ENCODE measurements around the gene ATG4D.

Gene ATG4D

DNA sequence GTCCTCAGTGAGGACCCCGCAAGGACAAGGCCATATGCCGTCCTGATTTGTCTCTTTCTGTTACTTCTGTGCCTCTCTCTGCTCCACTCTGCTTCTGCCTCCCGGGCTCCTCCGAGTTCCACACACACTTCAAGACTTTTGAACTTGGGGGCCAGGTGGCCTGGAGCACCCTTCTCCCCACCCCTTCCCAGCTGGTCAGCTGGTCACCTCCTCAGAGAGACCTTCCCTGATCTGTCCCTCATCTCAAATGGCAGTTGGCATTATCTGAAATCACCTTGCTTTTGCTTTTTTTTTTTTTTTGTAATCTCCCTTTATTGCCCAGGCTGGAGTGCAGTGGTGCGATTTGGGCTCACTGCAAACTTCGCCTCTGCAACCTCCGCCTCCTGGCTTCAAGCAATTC, 24.3 kb upstream of the ATG4D start:
- Histone ChIP-seq H3K27me3 (ENCODE audit: control insufficient read depth, low read length) (peaks cover 43% of the 10 kb centered on the region), H3K4me2 (ENCODE audit: low read length) (no peak overlapping the region), H4K20me1 (ENCODE audit: control insufficient read depth, insufficient read depth, low read depth, low read length) (peaks cover 2% of the 10 kb centered on the region; the same call in 1 of the 2 replicates), H3K9me2 (replicated peaks; ENCODE audit: control insufficient read depth, low read length) (no peaks in the 10 kb centered on the region), H3F3A (ENCODE audit: control insufficient read depth, insufficient read depth) (no peaks in the 10 kb centered on the region), H3K9me3 (ENCODE audit: control insufficient read depth, insufficient read depth, low read length) (no peaks in the 10 kb centered on the region), H3K27ac (ENCODE audit: low read depth, low read length) (no peak overlapping the region), H3K79me2 (ENCODE audit: control insufficient read depth, low read length) (no peaks in the 10 kb centered on the region), H3K36me3 (ENCODE audit: control insufficient read depth, low read length) (no peaks in the 10 kb centered on the region), H3K4me3 (ENCODE audit: low read length) (no peak overlapping the region), H3K4me1 (ENCODE audit: control insufficient read depth, low read length) (peaks cover 17% of the 10 kb centered on the region)
- TF ChIP-seq EZH2phosphoT487 (IDR thresholded peaks at IDR 0.05; ENCODE audit: borderline replicate concordance, low read length): no peak
- TF ChIP-seq, protein P1, sequence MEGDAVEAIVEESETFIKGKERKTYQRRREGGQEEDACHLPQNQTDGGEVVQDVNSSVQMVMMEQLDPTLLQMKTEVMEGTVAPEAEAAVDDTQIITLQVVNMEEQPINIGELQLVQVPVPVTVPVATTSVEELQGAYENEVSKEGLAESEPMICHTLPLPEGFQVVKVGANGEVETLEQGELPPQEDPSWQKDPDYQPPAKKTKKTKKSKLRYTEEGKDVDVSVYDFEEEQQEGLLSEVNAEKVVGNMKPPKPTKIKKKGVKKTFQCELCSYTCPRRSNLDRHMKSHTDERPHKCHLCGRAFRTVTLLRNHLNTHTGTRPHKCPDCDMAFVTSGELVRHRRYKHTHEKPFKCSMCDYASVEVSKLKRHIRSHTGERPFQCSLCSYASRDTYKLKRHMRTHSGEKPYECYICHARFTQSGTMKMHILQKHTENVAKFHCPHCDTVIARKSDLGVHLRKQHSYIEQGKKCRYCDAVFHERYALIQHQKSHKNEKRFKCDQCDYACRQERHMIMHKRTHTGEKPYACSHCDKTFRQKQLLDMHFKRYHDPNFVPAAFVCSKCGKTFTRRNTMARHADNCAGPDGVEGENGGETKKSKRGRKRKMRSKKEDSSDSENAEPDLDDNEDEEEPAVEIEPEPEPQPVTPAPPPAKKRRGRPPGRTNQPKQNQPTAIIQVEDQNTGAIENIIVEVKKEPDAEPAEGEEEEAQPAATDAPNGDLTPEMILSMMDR (IDR thresholded peaks at IDR 0.05; ENCODE audit: low read depth, low read length, poor library complexity, severe bottlenecking): no peak

DNA sequence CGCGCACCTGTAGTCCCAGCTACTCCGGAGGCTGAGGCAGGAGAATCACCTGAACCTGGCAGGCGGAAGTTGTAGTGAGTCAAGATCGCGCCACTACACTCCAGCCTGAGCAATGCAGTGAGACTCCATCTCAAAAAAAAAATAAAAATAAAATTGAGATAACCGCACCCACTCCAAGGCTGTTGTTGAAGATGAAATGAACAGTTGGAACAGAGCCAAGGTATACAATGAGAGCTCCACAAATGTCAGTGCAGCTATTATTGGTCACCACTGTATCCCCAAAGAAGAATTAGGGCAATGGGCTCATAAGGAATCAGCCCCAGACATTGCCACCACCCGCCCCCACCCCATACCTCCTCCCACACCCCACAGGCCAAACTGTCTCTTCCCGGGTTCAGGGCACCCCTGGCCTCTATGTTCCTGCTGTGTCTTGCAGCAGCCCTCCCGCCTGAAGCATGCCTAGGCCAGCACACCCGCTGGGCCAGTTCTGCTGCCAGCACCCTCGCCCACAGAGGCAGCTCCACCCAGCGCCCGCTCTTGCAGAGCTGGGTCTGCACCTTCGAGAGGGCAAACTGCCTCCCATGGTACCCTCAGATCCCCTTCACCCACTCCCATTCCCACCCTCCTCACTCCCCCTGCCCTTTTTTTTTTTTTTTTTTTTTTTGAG, 22.9 kb upstream of the ATG4D start:
- Histone ChIP-seq H4K20me1 (ENCODE audit: control insufficient read depth, insufficient read depth, low read depth, low read length) (peaks cover 2% of the 10 kb centered on the region; the same call in 1 of the 2 replicates), H3F3A (ENCODE audit: control insufficient read depth, insufficient read depth) (no peaks in the 10 kb centered on the region), H3K4me3 (ENCODE audit: low read length) (no peak overlapping the region), H3K9me3 (ENCODE audit: control insufficient read depth, insufficient read depth, low read length) (no peaks in the 10 kb centered on the region), H3K27me3 (ENCODE audit: control insufficient read depth, low read length) (peaks cover 43% of the 10 kb centered on the region), H3K4me1 (ENCODE audit: control insufficient read depth, low read length) (peaks cover 17% of the 10 kb centered on the region), H3K4me2 (ENCODE audit: low read length) (no peak overlapping the region), H3K9me2 (replicated peaks; ENCODE audit: control insufficient read depth, low read length) (no peaks in the 10 kb centered on the region), H3K27ac (ENCODE audit: low read depth, low read length) (no peak overlapping the region), H3K36me3 (ENCODE audit: control insufficient read depth, low read length) (no peaks in the 10 kb centered on the region), H3K79me2 (ENCODE audit: control insufficient read depth, low read length) (no peaks in the 10 kb centered on the region)
- TF ChIP-seq EZH2phosphoT487 (IDR thresholded peaks at IDR 0.05; ENCODE audit: borderline replicate concordance, low read length): no peak
- TF ChIP-seq, protein P1 (IDR thresholded peaks at IDR 0.05; ENCODE audit: low read depth, low read length, poor library complexity, severe bottlenecking): no peak

DNA sequence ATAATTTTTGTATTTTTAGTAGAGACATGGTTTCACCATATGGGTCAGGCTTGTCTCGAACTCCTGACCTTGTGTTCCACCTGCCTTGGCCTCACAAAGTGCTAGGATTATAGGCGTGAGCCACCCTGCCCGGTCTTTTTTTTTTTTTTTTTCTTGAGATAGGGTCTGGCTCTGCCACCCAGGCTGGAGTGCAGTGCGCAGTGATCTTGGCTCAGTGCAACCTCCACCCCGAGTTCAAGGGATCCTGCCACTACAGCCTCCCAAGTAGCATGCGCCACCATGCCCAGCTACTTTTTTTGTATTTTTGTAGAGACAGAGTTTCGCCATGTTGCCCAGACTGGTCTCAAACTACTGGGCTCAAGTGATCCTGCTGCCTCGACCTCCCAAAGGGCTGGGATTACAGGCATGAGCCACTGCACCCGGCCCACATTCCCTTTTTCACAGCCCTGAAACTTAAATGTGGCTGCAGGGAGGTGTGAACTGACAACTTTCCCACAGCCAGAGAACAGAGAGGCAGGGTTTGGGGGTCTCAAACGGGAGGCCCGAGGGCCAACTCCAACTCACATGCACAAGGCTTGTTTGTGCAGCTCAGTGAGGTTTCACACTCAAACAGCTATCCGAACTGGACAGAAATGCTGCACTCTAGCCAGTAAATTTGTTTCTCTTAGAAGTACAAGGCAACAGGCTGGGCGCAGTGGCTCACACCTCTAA, 22.1 kb upstream of the ATG4D start:
- H3K9me3 ChIP-seq (ENCODE audit: control insufficient read depth, insufficient read depth, low read length): no peaks in the 10 kb centered on the region
- no peak overlapping the region for H3K4me2 ChIP-seq (ENCODE audit: low read length)
- no peaks in the 10 kb centered on the region for H3F3A ChIP-seq (ENCODE audit: control insufficient read depth, insufficient read depth)
- peaks cover 17% of the 10 kb centered on the region for H3K4me1 ChIP-seq (ENCODE audit: control insufficient read depth, low read length)
- no peaks in the 10 kb centered on the region for H3K9me2 ChIP-seq (replicated peaks; ENCODE audit: control insufficient read depth, low read length)
- no peak overlapping the region for H3K27ac ChIP-seq (ENCODE audit: low read depth, low read length)
- H3K79me2 ChIP-seq (ENCODE audit: control insufficient read depth, low read length): no peaks in the 10 kb centered on the region
- peaks cover 2% of the 10 kb centered on the region; the same call in 1 of the 2 replicates for H4K20me1 ChIP-seq (ENCODE audit: control insufficient read depth, insufficient read depth, low read depth, low read length)
- H3K4me3 ChIP-seq (ENCODE audit: low read length): no peak overlapping the region
- peaks cover 42% of the 10 kb centered on the region for H3K27me3 ChIP-seq (ENCODE audit: control insufficient read depth, low read length)
- H3K36me3 ChIP-seq (ENCODE audit: control insufficient read depth, low read length): no peaks in the 10 kb centered on the region
- TF ChIP-seq, protein P1 (IDR thresholded peaks at IDR 0.05; ENCODE audit: low read depth, low read length, poor library complexity, severe bottlenecking): no peak
- TF ChIP-seq EZH2phosphoT487 (IDR thresholded peaks at IDR 0.05; ENCODE audit: borderline replicate concordance, low read length): no peak

Measured in DOHH2 (cell line).